Spinal cord (tissue), 10 donors: ENCODE results near the gene CXCL12. TPM values are rescaled to one million over a fixed set of nuclear protein-coding genes. Genes with fewer than 3 reads are reported as not detected.

Experiments
- DNase-seq, 6 donors: peaks; one replicate each; pipeline versions ENCODE4 v3.0.0 to v3.0.0-alpha.2; 2013 to 2015; ENCODE audit warnings: low spot score in 6 of 6, low read depth in 4 of 6
- H3K27ac ChIP-seq: one replicate; pipeline ENCODE4 v1.5.1; 2013; ENCODE audit warnings: low read depth, low read length, control low read depth
- H3K27me3 ChIP-seq: one replicate; pipeline ENCODE4 v1.6.1; 2013; ENCODE audit warnings: low read length; ENCODE audit not compliant: control insufficient read depth, insufficient read depth
- H3K36me3 ChIP-seq: one replicate; pipeline ENCODE4 v1.6.1; 2013; ENCODE audit warnings: low read length; ENCODE audit not compliant: control insufficient read depth, insufficient read depth
- H3K4me1 ChIP-seq: one replicate; pipeline ENCODE4 v1.6.1; 2013; ENCODE audit warnings: low read length; ENCODE audit not compliant: control insufficient read depth, insufficient read depth
- H3K4me3 ChIP-seq: one replicate; pipeline ENCODE4 v1.5.1; 2013; ENCODE audit warnings: low read depth, low read length, control low read depth
- H3K9me3 ChIP-seq: one replicate; pipeline ENCODE4 v1.6.1; 2013; ENCODE audit warnings: low read length; ENCODE audit not compliant: control insufficient read depth, insufficient read depth
- WGBS: methylation state at CpG from one replicate; pipeline ENCODE4 v1.1.5; 2013; ENCODE audit warnings: missing lambda C conversion rate; ENCODE audit not compliant: insufficient coverage; 5-methylcytosine and 5-hydroxymethylcytosine counted together
- polyA plus RNA-seq, 2 donors: library from polyadenylated mRNA; unstranded; fragments of 120-200 nt; gene quantifications; one replicate each; pipeline ENCODE4 v1.2.1, GENCODE V29; 2013; ENCODE audit not compliant: insufficient read length in 2 of 2
- total RNA-seq, 2 donors: library from RNA; depleted of rRNA in 1 of 2; stranded (reverse); fragments of 120-200 nt in 1 of 2; fragments of >200 nt in 1 of 2; gene quantifications; one replicate each; pipeline versions ENCODE4 v1.2.3 to v1.2.4, GENCODE V29; 2013 to 2014
- donor health status: healthy.

Gene CXCL12
- total and polyA plus RNA-seq, 4 donors = 90.1 to 152 (median 104) TPM

DNA sequence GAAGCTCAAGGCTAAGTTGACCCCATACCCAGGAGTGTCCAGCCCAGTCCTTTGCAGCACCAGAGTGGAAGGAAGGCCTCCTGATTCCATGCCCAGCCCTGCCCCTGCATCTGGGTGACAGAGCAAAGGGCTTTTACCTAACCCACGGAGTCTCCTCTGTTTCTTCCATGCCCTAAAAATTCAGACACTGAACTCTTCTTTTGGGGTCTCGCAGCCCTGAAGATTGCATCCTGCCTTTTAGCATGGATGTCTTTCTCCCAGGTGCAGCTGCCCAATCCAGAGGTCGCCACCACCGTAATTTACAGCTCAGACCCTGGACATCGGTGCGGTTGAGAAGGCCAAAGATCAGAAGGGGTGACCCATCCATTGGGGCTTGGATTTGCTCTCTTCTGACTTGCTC is 50.8 kb downstream of the CXCL12 start:
- DNase-seq = no peak
- Histone ChIP-seq H3K27me3 (no peaks in the 10 kb centered on the region), H3K27ac (no peak overlapping the region), H3K36me3 (no peaks in the 10 kb centered on the region), H3K4me1 (no peaks in the 10 kb centered on the region), H3K9me3 (no peaks in the 10 kb centered on the region), H3K4me3 (no peak overlapping the region)
- WGBS = 85% methylated on average over 6 of the region's 6 CpGs

DNA sequence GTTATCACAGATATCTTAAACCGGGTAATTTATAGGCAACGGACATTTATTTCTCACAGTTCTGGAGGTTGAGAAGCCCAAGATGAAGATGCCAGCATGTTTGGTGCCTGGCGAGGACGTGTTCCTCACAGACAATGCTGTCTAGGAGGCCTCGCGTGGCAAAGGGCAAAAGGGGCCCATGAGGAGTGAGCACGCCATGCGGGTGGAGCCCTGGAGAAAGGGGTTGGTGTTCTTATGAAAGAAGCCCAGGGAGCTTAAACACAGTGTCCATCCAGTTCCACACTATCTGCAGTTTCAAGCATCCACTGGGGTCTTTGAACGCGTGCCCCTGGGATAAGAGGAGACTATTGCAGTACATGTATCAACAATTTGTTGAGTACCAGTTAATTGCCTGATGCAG is 51.4 kb downstream of the CXCL12 start:
- H3K27me3 ChIP-seq = no peaks in the 10 kb centered on the region
- no peak overlapping the region for H3K27ac ChIP-seq
- H3K36me3 ChIP-seq = no peaks in the 10 kb centered on the region
- no peak for DNase-seq
- H3K4me1 ChIP-seq = no peaks in the 10 kb centered on the region
- 93% methylated on average over 6 of the region's 10 CpGs for WGBS
- H3K4me3 ChIP-seq = no peak overlapping the region
- H3K9me3 ChIP-seq = no peaks in the 10 kb centered on the region

DNA sequence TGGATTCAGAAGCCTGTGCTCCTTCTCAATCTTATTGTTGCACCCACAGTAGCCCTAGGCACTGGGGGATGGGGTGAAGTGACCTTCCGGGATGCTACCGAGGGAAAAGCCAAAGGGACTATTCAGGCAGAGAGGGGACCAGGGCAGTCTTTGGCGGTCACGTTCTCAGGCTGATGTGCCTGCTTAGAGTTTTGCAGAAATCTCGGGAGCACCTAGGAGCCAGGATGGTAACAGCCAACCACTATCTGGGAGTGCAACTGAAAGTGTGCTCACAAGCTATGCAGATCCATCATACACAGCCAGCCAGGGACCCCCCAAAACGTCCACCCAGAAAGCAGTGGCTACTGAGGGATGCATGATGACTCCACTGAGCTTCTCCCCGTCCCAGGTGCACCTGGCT is 52.4 kb downstream of the CXCL12 start:
- no peaks in the 10 kb centered on the region for H3K27me3 ChIP-seq
- H3K36me3 ChIP-seq = no peaks in the 10 kb centered on the region
- H3K27ac ChIP-seq = no peak overlapping the region
- no peak overlapping the region for H3K4me3 ChIP-seq
- DNase-seq = no peak
- 76% methylated on average over 5 of the region's 7 CpGs for WGBS
- H3K9me3 ChIP-seq = no peaks in the 10 kb centered on the region
- H3K4me1 ChIP-seq = no peaks in the 10 kb centered on the region

DNA sequence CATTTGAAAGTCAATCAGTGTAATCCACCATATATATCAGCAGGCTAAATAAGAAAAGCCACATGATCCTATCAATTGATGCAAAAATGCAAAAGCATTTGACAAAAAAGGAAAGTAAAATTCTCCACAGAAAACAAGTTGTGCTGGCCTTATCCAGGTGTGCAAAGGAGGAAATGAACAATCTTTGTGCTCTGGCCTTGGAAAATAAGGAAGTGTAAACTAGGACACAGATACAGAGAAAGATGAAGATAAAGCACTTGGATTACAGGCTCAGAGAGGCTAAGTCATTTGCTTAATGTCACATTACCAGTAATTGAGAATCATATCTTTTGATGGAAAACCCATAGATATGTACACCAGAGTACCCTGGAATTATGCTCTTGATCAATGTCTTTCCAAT is 54.5 kb downstream of the CXCL12 start:
- Histone ChIP-seq H3K27ac (no peak overlapping the region), H3K36me3 (no peaks in the 10 kb centered on the region), H3K4me1 (no peaks in the 10 kb centered on the region), H3K27me3 (no peaks in the 10 kb centered on the region), H3K4me3 (no peak overlapping the region), H3K9me3 (no peaks in the 10 kb centered on the region)
- DNase-seq = no peak

- Histone ChIP-seq H3K27me3 (no peaks in the 10 kb centered on the region), H3K4me3 (no peak overlapping the region), H3K27ac (no peak overlapping the region), H3K4me1 (no peaks in the 10 kb centered on the region), H3K9me3 (no peaks in the 10 kb centered on the region), H3K36me3 (no peaks in the 10 kb centered on the region)
- DNase-seq = no peak
- no CpG with 5 or more reads among the region's 2 CpGs for WGBS
Measured at GRCh38 chr10:44327461-44327860, 57.4 kb downstream of the CXCL12 start.
